CD4-positive, alpha-beta T cell (primary cell): ENCODE measurements around the gene PRKN. TPM values are rescaled to one million over a fixed set of nuclear protein-coding genes. Genes with fewer than 3 reads are reported as not detected.

Experiments used
- ATAC-seq: fragments of 200-7000 bp; cut with Tn5 transposase; one replicate; pipeline ENCODE4 v1.10.0; 2022; ENCODE audit warnings: mild to moderate bottlenecking; ENCODE audit not compliant: poor library complexity
- CTCF ChIA-PET: fragments of 350-600 bp; sonication (Branson Sonifier 250); formaldehyde crosslinking; loops from one replicate; lab custom pipeline; 2021; ENCODE audit warnings: antibody characterized with exemption, inconsistent platforms; lab: Charles Lee
- POLR2A ChIA-PET: fragments of 350-600 bp; sonication (Branson Sonifier 250); formaldehyde crosslinking; loops from one replicate; lab custom pipeline; 2021; ENCODE audit warnings: antibody characterized with exemption, inconsistent platforms; lab: Charles Lee
- DNase-seq, 14 experiments: peaks; one replicate each; pipeline ENCODE4 v3.0.0-alpha.2; 2013 to 2020; ENCODE audit warnings: mixed read lengths in 2 of 14
- H3K27ac ChIP-seq, 2 donors: one replicate each; pipeline versions ENCODE4 v1.5.1 to v1.7.0; 2013; ENCODE audit warnings: low read length in 2 of 2, low read depth in 1 of 2, mild to moderate bottlenecking in 1 of 2
- H3K27me3 ChIP-seq, 2 experiments: 1 replicate in 1 of 2; 2 replicates in 1 of 2; pipeline versions ENCODE4 v1.6.1 to v1.7.0; 2013; ENCODE audit warnings: low read length in 2 of 2, control low read depth in 1 of 2, mild to moderate bottlenecking in 1 of 2, moderate library complexity in 1 of 2; ENCODE audit not compliant: insufficient read depth in 2 of 2, control insufficient read depth in 1 of 2
- H3K36me3 ChIP-seq: one replicate; pipeline ENCODE4 v1.6.1; 2013; ENCODE audit warnings: low read length, control low read depth; ENCODE audit not compliant: insufficient read depth
- H3K4me1 ChIP-seq: one replicate; pipeline ENCODE4 v1.6.1; 2013; ENCODE audit warnings: low read length, control low read depth; ENCODE audit not compliant: insufficient read depth
- H3K4me3 ChIP-seq: one replicate; pipeline ENCODE4 v1.5.1; 2013; ENCODE audit warnings: mild to moderate bottlenecking, low read length, moderate library complexity
- H3K9me3 ChIP-seq, 2 experiments: 1 replicate in 1 of 2; 2 replicates in 1 of 2; pipeline versions ENCODE4 v1.6.1 to v1.7.0; 2013; ENCODE audit warnings: low read length in 2 of 2, mild to moderate bottlenecking in 2 of 2, control low read depth in 1 of 2, moderate library complexity in 1 of 2; ENCODE audit not compliant: control insufficient read depth in 1 of 2, insufficient read depth in 1 of 2
- H3K27ac Mint-ChIP-seq: one replicate; pipeline ENCODE4 v1.8.0; 2020; ENCODE audit warnings: mixed read lengths
- H3K27me3 Mint-ChIP-seq: one replicate; pipeline ENCODE4 v1.8.0; 2021; ENCODE audit warnings: mixed read lengths
- H3K36me3 Mint-ChIP-seq: one replicate; pipeline ENCODE4 v1.8.0; 2021; ENCODE audit warnings: low read depth, mixed read lengths
- H3K4me1 Mint-ChIP-seq: one replicate; pipeline ENCODE4 v1.8.0; 2021; ENCODE audit warnings: low read depth, mixed read lengths
- H3K4me3 Mint-ChIP-seq: one replicate; pipeline ENCODE4 v1.8.0; 2020; ENCODE audit warnings: mild to moderate bottlenecking, mixed read lengths
- H3K9me3 Mint-ChIP-seq: one replicate; pipeline ENCODE4 v1.8.0; 2020; ENCODE audit warnings: mixed read lengths
- intact Hi-C, 2 experiments: fragments of 100-400 bp; cut with DNase I in 1 of 2; cut with micrococcal nuclease in 1 of 2; formaldehyde crosslinking; loops; one replicate each; pipeline versions ENCODE4 v1.15.1 to v1.9.0; 2023 to 2025; cut with DNase I, micrococcal nuclease
- total RNA-seq, 174 experiments: library from RNA in 2 of 174; stranded (reverse) in 2 of 174; gene quantifications; one replicate each; pipeline ENCODE4 v1.2.3 and lab custom pipeline; 2021 to 2026
- TF ChIP-seq, protein P1 (sequence below): fragments of 200-600 bp; IDR thresholded peaks from one replicate; pipeline ENCODE4 v1.8.0; 2022; ENCODE audit warnings: antibody characterized with exemption, mild to moderate bottlenecking

The PRKN gene
- total RNA-seq, 2 experiments from 2014 or later = 5.2 to 5.4 TPM

DNA sequence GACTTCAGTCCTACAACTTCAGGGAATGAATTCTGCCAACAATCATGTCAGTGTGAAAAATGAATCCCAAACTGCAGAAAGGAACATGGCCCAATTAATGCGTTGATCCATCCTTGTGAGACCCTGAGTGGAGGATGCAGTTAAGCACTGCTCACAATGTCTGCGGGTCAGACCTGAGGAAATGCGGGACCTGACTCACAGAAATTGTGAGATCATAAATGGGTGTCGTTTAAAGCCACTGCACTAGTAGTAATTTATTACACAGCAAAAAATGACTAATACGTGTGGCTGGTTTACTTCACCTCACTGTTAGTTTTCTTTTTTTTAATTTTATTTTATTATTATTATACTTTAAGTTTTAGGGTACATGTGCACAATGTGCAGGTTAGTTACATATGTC is 505.0 kb downstream of the PRKN start:
- Mint-ChIP-seq H3K4me3 (no peak overlapping the region), H3K27ac (no peak overlapping the region), H3K27me3 (no peaks in the 10 kb centered on the region), H3K4me1 (no peaks in the 10 kb centered on the region), H3K36me3 (peaks cover 5% of the 10 kb centered on the region), H3K9me3 (peaks cover 8% of the 10 kb centered on the region)
- ATAC-seq = no peak
- ChIA-PET CTCF (no interaction called here), POLR2A (no interaction called here)
- H3K36me3 ChIP-seq = no peaks in the 10 kb centered on the region
- no peak for DNase-seq
- no peaks in the 10 kb centered on the region for H3K27me3 ChIP-seq
- intact Hi-C loops = no loop called here
- no peak overlapping the region for H3K4me3 ChIP-seq
- H3K4me1 ChIP-seq = no peaks in the 10 kb centered on the region
- H3K9me3 ChIP-seq = peaks cover 0 to 15% of the 10 kb centered on the region in 2 experiments
- H3K27ac ChIP-seq = no peak overlapping the region
- TF ChIP-seq, protein P1, sequence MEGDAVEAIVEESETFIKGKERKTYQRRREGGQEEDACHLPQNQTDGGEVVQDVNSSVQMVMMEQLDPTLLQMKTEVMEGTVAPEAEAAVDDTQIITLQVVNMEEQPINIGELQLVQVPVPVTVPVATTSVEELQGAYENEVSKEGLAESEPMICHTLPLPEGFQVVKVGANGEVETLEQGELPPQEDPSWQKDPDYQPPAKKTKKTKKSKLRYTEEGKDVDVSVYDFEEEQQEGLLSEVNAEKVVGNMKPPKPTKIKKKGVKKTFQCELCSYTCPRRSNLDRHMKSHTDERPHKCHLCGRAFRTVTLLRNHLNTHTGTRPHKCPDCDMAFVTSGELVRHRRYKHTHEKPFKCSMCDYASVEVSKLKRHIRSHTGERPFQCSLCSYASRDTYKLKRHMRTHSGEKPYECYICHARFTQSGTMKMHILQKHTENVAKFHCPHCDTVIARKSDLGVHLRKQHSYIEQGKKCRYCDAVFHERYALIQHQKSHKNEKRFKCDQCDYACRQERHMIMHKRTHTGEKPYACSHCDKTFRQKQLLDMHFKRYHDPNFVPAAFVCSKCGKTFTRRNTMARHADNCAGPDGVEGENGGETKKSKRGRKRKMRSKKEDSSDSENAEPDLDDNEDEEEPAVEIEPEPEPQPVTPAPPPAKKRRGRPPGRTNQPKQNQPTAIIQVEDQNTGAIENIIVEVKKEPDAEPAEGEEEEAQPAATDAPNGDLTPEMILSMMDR = no peak

DNA sequence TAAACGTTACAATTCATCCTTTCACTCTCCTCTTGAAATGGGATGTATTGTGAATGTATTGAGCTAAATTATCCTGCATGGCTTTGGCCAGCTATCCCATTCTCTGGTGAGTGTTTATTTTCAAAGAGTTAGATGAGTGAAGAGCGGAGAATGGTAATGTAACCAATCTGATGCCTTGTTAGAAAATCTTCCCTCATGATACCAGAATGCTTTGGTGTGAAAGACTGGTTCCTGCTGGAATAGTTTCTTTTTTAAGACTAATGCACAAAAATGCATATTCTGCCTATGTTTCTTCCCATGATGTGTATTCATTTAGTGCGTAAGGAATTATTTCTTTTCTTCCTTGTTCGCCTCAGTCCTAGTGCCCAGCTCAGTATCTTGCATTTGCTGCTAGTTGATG is 506.7 kb downstream of the PRKN start:
- DNase-seq (no peak), ATAC-seq (no peak)
- H3K4me1 Mint-ChIP-seq = no peaks in the 10 kb centered on the region
- H3K4me3 Mint-ChIP-seq = no peak overlapping the region
- H3K27ac Mint-ChIP-seq = no peak overlapping the region
- H3K9me3 Mint-ChIP-seq = peaks cover 4% of the 10 kb centered on the region
- TF ChIP-seq, protein P1 = no peak
- Histone ChIP-seq H3K9me3 (peaks cover 0 to 11% of the 10 kb centered on the region in 2 experiments), H3K36me3 (no peaks in the 10 kb centered on the region), H3K27me3 (no peaks in the 10 kb centered on the region), H3K27ac (no peak overlapping the region), H3K4me1 (no peaks in the 10 kb centered on the region), H3K4me3 (no peak overlapping the region)
- peaks cover 5% of the 10 kb centered on the region for H3K36me3 Mint-ChIP-seq
- intact Hi-C loops = no loop called here
- ChIA-PET POLR2A (no interaction called here), CTCF (no interaction called here)
- no peaks in the 10 kb centered on the region for H3K27me3 Mint-ChIP-seq

DNA sequence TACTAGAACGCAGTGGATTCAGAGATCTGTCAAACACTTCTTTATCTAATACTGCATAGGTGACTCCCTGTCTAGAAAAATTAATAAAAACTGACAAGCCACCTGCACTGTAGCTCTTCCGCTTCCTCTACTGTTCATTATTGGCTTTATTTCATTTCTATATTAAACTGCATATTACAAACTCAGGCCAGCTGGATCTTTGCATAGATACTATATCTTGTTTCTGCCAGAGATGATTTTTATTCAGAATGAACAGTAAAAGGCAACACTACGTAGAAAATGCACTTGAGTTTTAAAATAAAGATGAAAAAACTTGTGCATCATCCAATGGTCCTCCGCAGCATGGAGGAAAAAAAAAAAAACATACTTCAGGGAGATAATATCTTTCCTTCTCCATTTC is 508.3 kb downstream of the PRKN start:
- H3K27ac ChIP-seq = no peak overlapping the region
- TF ChIP-seq, protein P1 = no peak
- H3K4me3 ChIP-seq = no peak overlapping the region
- peaks cover 0 to 15% of the 10 kb centered on the region in 2 experiments for H3K9me3 ChIP-seq
- H3K9me3 Mint-ChIP-seq = peaks cover 3% of the 10 kb centered on the region
- no peak overlapping the region for H3K4me3 Mint-ChIP-seq
- ATAC-seq (no peak), DNase-seq (no peak)
- POLR2A ChIA-PET = no interaction called here
- H3K4me1 Mint-ChIP-seq = no peaks in the 10 kb centered on the region
- H3K27me3 Mint-ChIP-seq = no peaks in the 10 kb centered on the region
- no peaks in the 10 kb centered on the region for H3K36me3 ChIP-seq
- CTCF ChIA-PET = no interaction called here
- intact Hi-C loops = no loop called here
- H3K27ac Mint-ChIP-seq = no peak overlapping the region
- H3K36me3 Mint-ChIP-seq = peaks cover 2% of the 10 kb centered on the region
- no peaks in the 10 kb centered on the region for H3K27me3 ChIP-seq
- no peaks in the 10 kb centered on the region for H3K4me1 ChIP-seq
